HCT116 (cell line): Measurements from ENCODE around the gene MYRFL. TPM values are rescaled to one million over a fixed set of nuclear protein-coding genes. Genes with fewer than 3 reads are reported as not detected.

Experiments
- ATAC-seq: fragments of 200-7000 bp; cut with Tn5 transposase; 2 replicates; pipeline ENCODE4 v1.9.1; 2020; ENCODE audit warnings: mild to moderate bottlenecking, moderate library complexity
- BruUV-seq: library from RNA; stranded (reverse); fragments of 400-500 nt; replicated peaks from 2 replicates; lab custom pipeline; 2021; lab: Mats Ljungman, UMichigan
- CTCF ChIA-PET: fragments of 300-600 bp; sonication (Branson Sonifier 250); formaldehyde crosslinking; loops from one replicate; lab custom pipeline; 2021; ENCODE audit warnings: antibody characterized with exemption; lab: Charles Lee
- POLR2A ChIA-PET: fragments of 300-600, 350-600 bp; sonication (Branson Sonifier 250); formaldehyde crosslinking; loops from one replicate; lab custom pipeline; 2021; ENCODE audit warnings: antibody characterized with exemption; lab: Charles Lee
- RAD21 ChIA-PET, 2 experiments: fragments of 300-600 bp; sonication (Branson Sonifier 250); formaldehyde crosslinking; loops; one replicate each; lab custom pipeline; 2023; ENCODE audit warnings: low total read pairs in 2 of 2; ENCODE audit not compliant: uncharacterized antibody in 2 of 2, unreplicated experiment in 2 of 2, low non-redundant PET in 1 of 2; lab: Charles Lee
- DNase-seq: peaks from one replicate; pipeline ENCODE4 v3.0.0-alpha.2; 2010; ENCODE audit warnings: low read depth, low spot score
- H2AFZ ChIP-seq: fragments of 200-600 bp; shearing (Covaris generic), sonication (generic); 2 replicates; pipeline ENCODE4 v1.6.1; 2017; ENCODE audit warnings: low read depth, mixed run types, mixed read lengths, antibody characterized with exemption, low read length; ENCODE audit not compliant: poor library complexity, severe bottlenecking
- H3K27ac ChIP-seq: 2 replicates; pipeline ENCODE4 v1.5.1; 2012; ENCODE audit warnings: low read depth, low read length
- H3K27me3 ChIP-seq: fragments of 200-600 bp; sonication (generic); 2 replicates; pipeline ENCODE4 v1.6.1; 2016; ENCODE audit warnings: mixed run types, low read length, mixed read lengths; ENCODE audit not compliant: insufficient read depth
- H3K36me3 ChIP-seq, 2 experiments: fragments of 200-500 bp in 1 of 2; fragments of 200-600 bp in 1 of 2; sonication (Bioruptor generic) in 1 of 2; sonication (generic) in 1 of 2; 2 replicates each; pipeline versions ENCODE4 v1.5.1 to v1.6.1; 2014 to 2016; ENCODE audit warnings: low read length in 2 of 2, inconsistent platforms in 1 of 2, mixed read lengths in 1 of 2, mixed run types in 1 of 2; ENCODE audit not compliant: insufficient read depth in 2 of 2, control insufficient read depth in 1 of 2
- H3K4me1 ChIP-seq, 2 experiments: fragments of 200-600 bp in 1 of 2; sonication (generic) in 1 of 2; 2 replicates each; pipeline versions ENCODE4 v1.5.1 to v1.6.1; 2012 to 2017; ENCODE audit warnings: low read length in 2 of 2, inconsistent platforms in 1 of 2, mild to moderate bottlenecking in 1 of 2, mixed read lengths in 1 of 2, mixed run types in 1 of 2, moderate library complexity in 1 of 2; ENCODE audit not compliant: insufficient read depth in 2 of 2, control insufficient read depth in 1 of 2
- H3K4me2 ChIP-seq: fragments of 200-600 bp; sonication (generic); 2 replicates; pipeline ENCODE4 v1.6.1; 2017; ENCODE audit warnings: mixed run types, low read length, mixed read lengths
- H3K4me3 ChIP-seq, 2 experiments: fragments of 200-600 bp in 1 of 2; sonication (generic) in 1 of 2; replicated peaks in 1 of 2; 2 replicates each; pipeline ENCODE4 v1.5.1; 2011 to 2016; ENCODE audit warnings: low read length in 2 of 2, control low read depth in 1 of 2, low read depth in 1 of 2, mild to moderate bottlenecking in 1 of 2, mixed read lengths in 1 of 2, mixed run types in 1 of 2
- H3K79me2 ChIP-seq: fragments of 200-600 bp; sonication (generic); 2 replicates; pipeline ENCODE4 v1.6.1; 2017; ENCODE audit warnings: mild to moderate bottlenecking, mixed run types, low read length, moderate library complexity, mixed read lengths; ENCODE audit not compliant: insufficient read depth
- H3K9ac ChIP-seq: fragments of 200-600 bp; sonication (generic); 2 replicates; pipeline ENCODE4 v1.6.1; 2016; ENCODE audit warnings: low read length, mixed read lengths
- H3K9me2 ChIP-seq: fragments of 200-600 bp; sonication (generic), shearing (Covaris generic); 2 replicates; pipeline ENCODE4 v1.6.1; 2017; ENCODE audit warnings: mixed run types, mild to moderate bottlenecking, moderate library complexity; ENCODE audit not compliant: insufficient read depth
- H3K9me3 ChIP-seq, 2 experiments: fragments of 200-500 bp in 1 of 2; fragments of 200-600 bp in 1 of 2; sonication (Bioruptor generic) in 1 of 2; sonication (generic) in 1 of 2; 2 replicates each; pipeline ENCODE4 v1.6.1; 2014 to 2017; ENCODE audit warnings: low read length in 2 of 2, mixed read lengths in 2 of 2, inconsistent platforms in 1 of 2, low read depth in 1 of 2, mild to moderate bottlenecking in 1 of 2, mixed run types in 1 of 2, moderate library complexity in 1 of 2; ENCODE audit not compliant: control insufficient read depth in 1 of 2, insufficient read depth in 1 of 2
- H4K20me1 ChIP-seq: fragments of 200-600 bp; sonication (generic), shearing (Covaris generic); 2 replicates; pipeline ENCODE4 v1.6.1; 2017; ENCODE audit warnings: mixed run types, mild to moderate bottlenecking, moderate library complexity; ENCODE audit not compliant: insufficient read depth
- CEBPB ChIP-seq: IDR thresholded peaks from 2 replicates; pipeline ENCODE4 v1.6.1; 2012; ENCODE audit warnings: low read depth
- ELF1 ChIP-seq: IDR thresholded peaks from 2 replicates; pipeline ENCODE4 v1.6.1; 2012; ENCODE audit warnings: low read depth, borderline replicate concordance
- EZH2 ChIP-seq: fragments of 200-600 bp; sonication (generic); IDR thresholded peaks from 2 replicates; pipeline ENCODE4 v1.6.1; 2017; ENCODE audit warnings: antibody characterized with exemption, mixed run types
- JUND ChIP-seq: IDR thresholded peaks from 2 replicates; pipeline ENCODE4 v1.6.1; 2012
- REST ChIP-seq: IDR thresholded peaks from 2 replicates; pipeline ENCODE4 v1.6.1; 2012; ENCODE audit warnings: low read depth
- TCF7L2 ChIP-seq: IDR thresholded peaks from 2 replicates; pipeline ENCODE4 v1.7.0; 2011; ENCODE audit warnings: borderline replicate concordance, inconsistent platforms; ENCODE audit not compliant: insufficient read depth, insufficient read length; ENCODE audit errors: extremely low read depth
- YY1 ChIP-seq: IDR thresholded peaks from 2 replicates; pipeline ENCODE4 v1.6.1; 2011; ENCODE audit warnings: low read length, low read depth, moderate library complexity, mild to moderate bottlenecking; ENCODE audit not compliant: insufficient replicate concordance; ENCODE audit errors: extremely low read depth
- ZFX ChIP-seq: fragments of 450-650 bp; IDR thresholded peaks from 2 replicates; pipeline ENCODE4 v1.6.1; 2017
- intact Hi-C: fragments of 100-400 bp; cut with micrococcal nuclease; formaldehyde crosslinking; loops from 2 replicates; pipeline ENCODE4 v1.10.0; 2022
- total RNA-seq: library from RNA; stranded (reverse); gene quantifications from one replicate; pipeline ENCODE4 v1.2.1, GENCODE V29; 2021; ENCODE audit not compliant: unreplicated experiment
- TF ChIP-seq, protein P1 (sequence below): IDR thresholded peaks from 2 replicates; pipeline ENCODE4 v1.6.1; 2012
- TF ChIP-seq, protein P2 (sequence below), 3 experiments: fragments of 200-600 bp in 1 of 3; sonication (generic) in 1 of 3; IDR thresholded peaks in 2 of 3; conservative IDR thresholded peaks in 1 of 3; 2 replicates each; pipeline ENCODE4 v1.5.1; 2012 to 2017; ENCODE audit warnings: low read depth in 2 of 3, low read length in 2 of 3, antibody characterized with exemption in 1 of 3, borderline replicate concordance in 1 of 3, control low read depth in 1 of 3, mild to moderate bottlenecking in 1 of 3, mixed read lengths in 1 of 3, mixed run types in 1 of 3, moderate library complexity in 1 of 3; ENCODE audit not compliant: insufficient read depth in 1 of 3

The MYRFL gene
- total RNA-seq, 1 experiment from 2014 or later = 0.30 TPM

DNA sequence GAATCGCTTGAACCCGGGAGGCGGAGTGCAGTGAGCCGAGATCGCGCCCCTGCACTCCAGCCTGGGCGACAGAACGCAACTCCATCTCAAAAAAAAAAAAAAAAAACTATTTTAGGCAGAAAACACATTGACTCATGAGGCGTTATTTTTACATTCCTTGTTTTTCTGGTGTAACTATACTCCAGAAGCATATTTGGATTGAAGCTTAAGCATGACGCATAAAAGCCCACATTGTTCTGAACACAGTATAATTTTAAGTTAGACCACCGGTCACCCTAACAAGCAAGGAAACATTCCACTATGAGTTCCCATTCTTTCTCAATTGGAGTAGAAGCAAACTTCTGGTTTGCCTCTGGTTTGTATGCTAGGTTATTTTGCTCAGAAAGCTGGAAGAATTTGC, 173.0 kb downstream of the MYRFL start:
- Histone ChIP-seq H4K20me1 (no peaks in the 10 kb centered on the region), H3K79me2 (no peaks in the 10 kb centered on the region), H3K27me3 (no peaks in the 10 kb centered on the region), H3K9me3 (no peaks in the 10 kb centered on the region), H3K4me1 (peaks cover 0 to 7% of the 10 kb centered on the region in 2 experiments; a peak in 1 of 4 replicates), H2AFZ (no peak overlapping the region), H3K9ac (no peak overlapping the region), H3K9me2 (no peaks in the 10 kb centered on the region), H3K27ac (no peak overlapping the region), H3K4me3 (no peak overlapping the region), H3K36me3 (no peaks in the 10 kb centered on the region), H3K4me2 (no peak overlapping the region)
- ChIA-PET POLR2A (no interaction called here), RAD21 (no interaction called here), CTCF (no interaction called here)
- intact Hi-C loops = no loop called here
- no peak for ATAC-seq
- BruUV-seq = no TSS peak
- TF ChIP-seq ZFX (no peak), EZH2 (no peak), REST (no peak), JUND (no peak), CEBPB (no peak), YY1 (no peak), TCF7L2 (no peak), ELF1 (no peak)
- TF ChIP-seq, protein P1, sequence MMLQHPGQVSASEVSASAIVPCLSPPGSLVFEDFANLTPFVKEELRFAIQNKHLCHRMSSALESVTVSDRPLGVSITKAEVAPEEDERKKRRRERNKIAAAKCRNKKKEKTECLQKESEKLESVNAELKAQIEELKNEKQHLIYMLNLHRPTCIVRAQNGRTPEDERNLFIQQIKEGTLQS = no peak
- TF ChIP-seq, protein P2, sequence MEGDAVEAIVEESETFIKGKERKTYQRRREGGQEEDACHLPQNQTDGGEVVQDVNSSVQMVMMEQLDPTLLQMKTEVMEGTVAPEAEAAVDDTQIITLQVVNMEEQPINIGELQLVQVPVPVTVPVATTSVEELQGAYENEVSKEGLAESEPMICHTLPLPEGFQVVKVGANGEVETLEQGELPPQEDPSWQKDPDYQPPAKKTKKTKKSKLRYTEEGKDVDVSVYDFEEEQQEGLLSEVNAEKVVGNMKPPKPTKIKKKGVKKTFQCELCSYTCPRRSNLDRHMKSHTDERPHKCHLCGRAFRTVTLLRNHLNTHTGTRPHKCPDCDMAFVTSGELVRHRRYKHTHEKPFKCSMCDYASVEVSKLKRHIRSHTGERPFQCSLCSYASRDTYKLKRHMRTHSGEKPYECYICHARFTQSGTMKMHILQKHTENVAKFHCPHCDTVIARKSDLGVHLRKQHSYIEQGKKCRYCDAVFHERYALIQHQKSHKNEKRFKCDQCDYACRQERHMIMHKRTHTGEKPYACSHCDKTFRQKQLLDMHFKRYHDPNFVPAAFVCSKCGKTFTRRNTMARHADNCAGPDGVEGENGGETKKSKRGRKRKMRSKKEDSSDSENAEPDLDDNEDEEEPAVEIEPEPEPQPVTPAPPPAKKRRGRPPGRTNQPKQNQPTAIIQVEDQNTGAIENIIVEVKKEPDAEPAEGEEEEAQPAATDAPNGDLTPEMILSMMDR (IDR thresholded peaks at IDR 0.05 in 2 of 3, conservative IDR thresholded peaks at IDR 0.05 in 1 of 3; ENCODE audit: borderline replicate concordance in 1 of 3, insufficient read depth in 1 of 3, low read depth in 2 of 3, low read length in 2 of 3) = no peak
- DNase-seq = no peak
